Measurements from ENCODE around the gene CDA.

The CDA gene

GRCh38 chr1:20640183-20640597 is 51.3 kb downstream of the CDA start:
- H3K4me3 ChIP-seq (ENCODE audit: low read depth in 1 of 2, low read length in 2 of 2): no peak overlapping the region
- H3K4me1 ChIP-seq (ENCODE audit: insufficient read depth, low read length): no peaks in the 10 kb centered on the region
- no peak overlapping the region for H3K9ac ChIP-seq (ENCODE audit: low read length)
- no peak overlapping the region for H3K27ac ChIP-seq (ENCODE audit: low read depth, low read length)
- peaks cover 83% of the 10 kb centered on the region for H3K36me3 ChIP-seq (ENCODE audit: insufficient read depth, low read length)
- H3K9me3 ChIP-seq (ENCODE audit: low read length): no peaks in the 10 kb centered on the region
- H3K27me3 ChIP-seq (ENCODE audit: control insufficient read depth in 1 of 2, insufficient read depth in 2 of 2, low read length in 2 of 2): no peaks in the 10 kb centered on the region

GRCh38 chr1:20641975-20642374 is 53.1 kb downstream of the CDA start:
- Histone ChIP-seq H3K27ac (ENCODE audit: low read depth, low read length) (no peak overlapping the region), H3K9me3 (ENCODE audit: low read length) (no peaks in the 10 kb centered on the region), H3K9ac (ENCODE audit: low read length) (no peak overlapping the region), H3K27me3 (ENCODE audit: control insufficient read depth in 1 of 2, insufficient read depth in 2 of 2, low read length in 2 of 2) (no peaks in the 10 kb centered on the region), H3K4me3 (ENCODE audit: low read depth in 1 of 2, low read length in 2 of 2) (no peak overlapping the region), H3K4me1 (ENCODE audit: insufficient read depth, low read length) (no peaks in the 10 kb centered on the region), H3K36me3 (ENCODE audit: insufficient read depth, low read length) (peaks cover 85% of the 10 kb centered on the region)

- H3K4me1 ChIP-seq (ENCODE audit: insufficient read depth, low read length): no peaks in the 10 kb centered on the region
- H3K9me3 ChIP-seq (ENCODE audit: low read length): no peaks in the 10 kb centered on the region
- peaks cover 78% of the 10 kb centered on the region for H3K36me3 ChIP-seq (ENCODE audit: insufficient read depth, low read length)
Measured at GRCh38 chr1:20643080-20643479, 54.2 kb downstream of the CDA start.

GRCh38 chr1:20644416-20644815 is 55.5 kb downstream of the CDA start:
- peaks cover 78% of the 10 kb centered on the region for H3K36me3 ChIP-seq (ENCODE audit: insufficient read depth, low read length)
- no peaks in the 10 kb centered on the region for H3K4me1 ChIP-seq (ENCODE audit: insufficient read depth, low read length)
- H3K27ac ChIP-seq (ENCODE audit: low read depth, low read length): no peak overlapping the region
- no peaks in the 10 kb centered on the region for H3K9me3 ChIP-seq (ENCODE audit: low read length)
- no peak overlapping the region for H3K9ac ChIP-seq (ENCODE audit: low read length)
- no peaks in the 10 kb centered on the region for H3K27me3 ChIP-seq (ENCODE audit: control insufficient read depth in 1 of 2, insufficient read depth in 2 of 2, low read length in 2 of 2)
- H3K4me3 ChIP-seq (ENCODE audit: low read depth in 1 of 2, low read length in 2 of 2): no peak overlapping the region

More at GRCh38 chr1:20643080-20643479, 54.2 kb downstream of the CDA start:
- Histone ChIP-seq H3K27ac (ENCODE audit: low read depth, low read length) (no peak overlapping the region), H3K9ac (ENCODE audit: low read length) (no peak overlapping the region), H3K4me3 (ENCODE audit: low read depth in 1 of 2, low read length in 2 of 2) (no peak overlapping the region), H3K27me3 (ENCODE audit: control insufficient read depth in 1 of 2, insufficient read depth in 2 of 2, low read length in 2 of 2) (no peaks in the 10 kb centered on the region)

GRCh38 chr1:20645414-20645813 is 56.5 kb downstream of the CDA start:
- H3K9ac ChIP-seq (ENCODE audit: low read length): no peak overlapping the region
- no peak overlapping the region for H3K4me3 ChIP-seq (ENCODE audit: low read depth in 1 of 2, low read length in 2 of 2)
- H3K9me3 ChIP-seq (ENCODE audit: low read length): no peaks in the 10 kb centered on the region
- H3K27ac ChIP-seq (ENCODE audit: low read depth, low read length): no peak overlapping the region
- H3K36me3 ChIP-seq (ENCODE audit: insufficient read depth, low read length): peaks cover 78% of the 10 kb centered on the region
- no peaks in the 10 kb centered on the region for H3K4me1 ChIP-seq (ENCODE audit: insufficient read depth, low read length)
- H3K27me3 ChIP-seq (ENCODE audit: control insufficient read depth in 1 of 2, insufficient read depth in 2 of 2, low read length in 2 of 2): no peaks in the 10 kb centered on the region

GRCh38 chr1:20648438-20648837 is 59.5 kb downstream of the CDA start:
- Histone ChIP-seq H3K27me3 (ENCODE audit: control insufficient read depth in 1 of 2, insufficient read depth in 2 of 2, low read length in 2 of 2) (no peaks in the 10 kb centered on the region), H3K27ac (ENCODE audit: low read depth, low read length) (no peak overlapping the region), H3K9ac (ENCODE audit: low read length) (no peak overlapping the region), H3K9me3 (ENCODE audit: low read length) (no peaks in the 10 kb centered on the region), H3K36me3 (ENCODE audit: insufficient read depth, low read length) (peaks cover 73% of the 10 kb centered on the region), H3K4me3 (ENCODE audit: low read depth in 1 of 2, low read length in 2 of 2) (no peak overlapping the region), H3K4me1 (ENCODE audit: insufficient read depth, low read length) (no peaks in the 10 kb centered on the region)

GRCh38 chr1:20648946-20649345 is 60.0 kb downstream of the CDA start:
- no peak overlapping the region for H3K27ac ChIP-seq (ENCODE audit: low read depth, low read length)
- H3K4me1 ChIP-seq (ENCODE audit: insufficient read depth, low read length): no peaks in the 10 kb centered on the region
- no peaks in the 10 kb centered on the region for H3K9me3 ChIP-seq (ENCODE audit: low read length)
- H3K36me3 ChIP-seq (ENCODE audit: insufficient read depth, low read length): peaks cover 75% of the 10 kb centered on the region
- no peak overlapping the region for H3K4me3 ChIP-seq (ENCODE audit: low read depth in 1 of 2, low read length in 2 of 2)
- H3K27me3 ChIP-seq (ENCODE audit: control insufficient read depth in 1 of 2, insufficient read depth in 2 of 2, low read length in 2 of 2): no peaks in the 10 kb centered on the region
- H3K9ac ChIP-seq (ENCODE audit: low read length): no peak overlapping the region

GRCh38 chr1:20652300-20652699 is 63.4 kb downstream of the CDA start:
- no peak overlapping the region for H3K27ac ChIP-seq (ENCODE audit: low read depth, low read length)
- no peak overlapping the region for H3K9ac ChIP-seq (ENCODE audit: low read length)
- no peak overlapping the region for H3K4me3 ChIP-seq (ENCODE audit: low read depth in 1 of 2, low read length in 2 of 2)
- no peaks in the 10 kb centered on the region for H3K27me3 ChIP-seq (ENCODE audit: control insufficient read depth in 1 of 2, insufficient read depth in 2 of 2, low read length in 2 of 2)
- H3K4me1 ChIP-seq (ENCODE audit: insufficient read depth, low read length): no peaks in the 10 kb centered on the region
- no peaks in the 10 kb centered on the region for H3K9me3 ChIP-seq (ENCODE audit: low read length)
- peaks cover 84% of the 10 kb centered on the region for H3K36me3 ChIP-seq (ENCODE audit: insufficient read depth, low read length)

GRCh38 chr1:20654104-20654690 is 65.3 kb downstream of the CDA start:
- Histone ChIP-seq H3K9ac (ENCODE audit: low read length) (no peak overlapping the region), H3K4me3 (ENCODE audit: low read depth in 1 of 2, low read length in 2 of 2) (no peak overlapping the region), H3K36me3 (ENCODE audit: insufficient read depth, low read length) (peaks cover 75% of the 10 kb centered on the region), H3K4me1 (ENCODE audit: insufficient read depth, low read length) (no peaks in the 10 kb centered on the region), H3K27me3 (ENCODE audit: control insufficient read depth in 1 of 2, insufficient read depth in 2 of 2, low read length in 2 of 2) (no peaks in the 10 kb centered on the region), H3K9me3 (ENCODE audit: low read length) (no peaks in the 10 kb centered on the region), H3K27ac (ENCODE audit: low read depth, low read length) (no peak overlapping the region)

- H3K27me3 ChIP-seq (ENCODE audit: control insufficient read depth in 1 of 2, insufficient read depth in 2 of 2, low read length in 2 of 2): no peaks in the 10 kb centered on the region
- no peak overlapping the region for H3K9ac ChIP-seq (ENCODE audit: low read length)
- H3K36me3 ChIP-seq (ENCODE audit: insufficient read depth, low read length): peaks cover 58% of the 10 kb centered on the region
- peaks cover 16% of the 10 kb centered on the region for H3K4me1 ChIP-seq (ENCODE audit: insufficient read depth, low read length)
- H3K4me3 ChIP-seq (ENCODE audit: low read depth in 1 of 2, low read length in 2 of 2): no peak overlapping the region
- no peak overlapping the region for H3K27ac ChIP-seq (ENCODE audit: low read depth, low read length)
- H3K9me3 ChIP-seq (ENCODE audit: low read length): no peaks in the 10 kb centered on the region
Measured at GRCh38 chr1:20657024-20657423, 68.1 kb downstream of the CDA start.

- no peak overlapping the region for H3K9ac ChIP-seq (ENCODE audit: low read length)
- no peaks in the 10 kb centered on the region for H3K9me3 ChIP-seq (ENCODE audit: low read length)
- no peak overlapping the region for H3K4me3 ChIP-seq (ENCODE audit: low read depth in 1 of 2, low read length in 2 of 2)
- peaks cover 47% of the 10 kb centered on the region for H3K36me3 ChIP-seq (ENCODE audit: insufficient read depth, low read length)
- no peaks in the 10 kb centered on the region for H3K27me3 ChIP-seq (ENCODE audit: control insufficient read depth in 1 of 2, insufficient read depth in 2 of 2, low read length in 2 of 2)
- H3K27ac ChIP-seq (ENCODE audit: low read depth, low read length): no peak overlapping the region
- peaks cover 20% of the 10 kb centered on the region for H3K4me1 ChIP-seq (ENCODE audit: insufficient read depth, low read length)
Measured at GRCh38 chr1:20658166-20658915, 69.4 kb downstream of the CDA start.

GRCh38 chr1:20660363-20660762 is 71.5 kb downstream of the CDA start:
- Histone ChIP-seq H3K27me3 (ENCODE audit: control insufficient read depth in 1 of 2, insufficient read depth in 2 of 2, low read length in 2 of 2) (no peaks in the 10 kb centered on the region), H3K27ac (ENCODE audit: low read depth, low read length) (peak overlapping the region; percentile 66), H3K9ac (ENCODE audit: low read length) (peak overlapping the region; percentile 5)

More at GRCh38 chr1:20660363-20660762, 71.5 kb downstream of the CDA start:
- H3K4me3 ChIP-seq (ENCODE audit: low read depth in 1 of 2, low read length in 2 of 2): peak overlapping the region; percentile 89 to 90
- no peaks in the 10 kb centered on the region for H3K9me3 ChIP-seq (ENCODE audit: low read length)
- peaks cover 20% of the 10 kb centered on the region for H3K4me1 ChIP-seq (ENCODE audit: insufficient read depth, low read length)
- peaks cover 31% of the 10 kb centered on the region for H3K36me3 ChIP-seq (ENCODE audit: insufficient read depth, low read length)

Data from muscle layer of colon (tissue), 2 donors.